Smooth muscle cell of the brain vasculature (primary cell): ENCODE results near the gene CRTAC1.

ENCODE experiments used
- DNase-seq: peaks from one replicate; pipeline ENCODE4 v3.0.0-alpha.2; 2012; ENCODE audit warnings: low read depth, low spot score

CRTAC1 gene

DNA sequence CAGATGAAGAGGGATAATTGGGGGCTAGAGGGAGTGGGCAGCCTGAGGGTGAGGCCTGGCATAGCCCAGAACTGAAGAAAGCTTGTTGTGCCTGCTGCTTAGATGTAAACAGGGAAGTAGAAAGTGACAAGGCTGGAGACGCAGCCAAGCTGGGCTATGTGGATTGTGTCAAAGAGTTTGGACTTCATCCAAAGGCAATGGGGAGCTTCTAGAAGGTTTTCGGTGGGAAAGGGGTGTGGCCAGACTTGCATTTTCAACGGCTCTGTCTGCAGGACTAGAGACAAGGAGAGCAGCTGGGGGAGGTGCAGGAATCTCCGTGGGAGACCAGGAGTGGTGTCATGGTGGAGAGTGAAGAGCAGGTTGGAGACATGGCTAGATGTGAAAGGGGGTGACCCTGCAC, 132.0 kb downstream of the CRTAC1 start:
- DNase-seq: no peak

DNA sequence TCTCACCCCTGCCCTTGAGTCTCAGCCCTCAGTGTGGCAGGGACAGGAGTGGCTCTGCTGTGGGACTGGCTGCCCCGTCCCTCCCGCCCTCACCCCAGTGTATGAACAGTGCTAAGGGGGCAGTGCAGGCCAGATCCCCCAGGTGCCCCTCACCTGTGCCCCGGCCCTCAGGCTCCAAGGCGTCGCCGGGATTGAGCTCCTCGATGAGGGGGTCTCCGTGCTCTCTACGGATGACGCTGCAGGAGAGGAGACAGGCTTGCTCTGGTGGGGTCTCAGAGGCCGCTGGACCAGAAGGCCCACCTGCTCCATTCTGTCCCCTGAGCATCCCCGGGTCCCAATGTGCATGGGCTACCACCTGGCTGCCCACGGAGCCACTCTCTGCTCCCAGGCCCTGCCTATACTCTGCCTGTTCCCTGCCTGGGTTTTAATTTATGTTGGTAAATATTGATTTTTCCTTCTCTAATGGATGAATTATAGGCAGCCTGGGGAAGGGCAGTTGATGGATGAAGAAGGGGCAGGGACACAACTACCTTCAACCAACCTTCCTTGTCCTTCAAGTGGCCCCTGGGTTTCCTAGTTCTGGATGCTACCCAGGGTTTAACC, 133.6 kb downstream of the CRTAC1 start:
- no peak for DNase-seq

GRCh38 chr10:97895915-97896314, 134.5 kb downstream of the CRTAC1 start:
- no peak for DNase-seq

- no peak for DNase-seq
Measured at GRCh38 chr10:97895084-97895483, 135.3 kb downstream of the CRTAC1 start.

DNA sequence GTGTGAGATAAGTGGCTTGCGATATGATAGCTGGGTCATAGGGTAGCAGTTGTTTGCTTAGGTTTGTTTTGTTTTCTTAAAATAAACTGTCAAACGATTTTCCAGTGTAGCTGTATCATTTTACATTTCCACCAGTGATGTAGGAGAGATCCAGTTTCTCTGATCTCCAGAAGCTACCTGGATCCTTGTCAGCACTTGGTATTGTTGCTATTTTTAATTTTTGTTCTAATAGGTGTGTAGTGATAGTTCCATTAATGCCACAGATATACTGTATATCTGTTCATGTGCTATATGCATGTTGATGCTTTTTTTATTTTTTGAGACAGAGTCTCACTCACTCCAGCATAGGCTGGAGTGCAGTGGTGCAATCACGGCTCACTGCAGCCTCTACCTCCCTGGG, 136.3 kb downstream of the CRTAC1 start:
- DNase-seq: no peak

DNA sequence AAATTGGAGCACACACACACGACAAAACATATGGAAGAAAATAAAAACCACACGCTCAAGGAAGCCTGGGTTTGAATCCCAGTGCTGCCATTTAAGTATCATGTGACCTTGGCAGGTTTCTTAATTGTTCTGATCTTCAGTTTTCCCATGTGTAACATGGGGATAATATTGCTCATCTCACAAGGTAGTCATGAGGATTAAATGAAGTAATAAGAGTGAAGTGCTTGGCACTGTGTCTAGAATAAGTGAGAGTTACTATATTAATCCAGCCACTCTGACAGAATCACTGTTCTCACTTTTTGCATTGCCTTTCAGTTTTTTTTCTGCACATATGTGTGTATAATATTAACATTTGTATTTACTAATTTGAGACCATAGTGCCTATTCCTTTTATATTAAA, 137.5 kb downstream of the CRTAC1 start:
- DNase-seq: no peak

DNA sequence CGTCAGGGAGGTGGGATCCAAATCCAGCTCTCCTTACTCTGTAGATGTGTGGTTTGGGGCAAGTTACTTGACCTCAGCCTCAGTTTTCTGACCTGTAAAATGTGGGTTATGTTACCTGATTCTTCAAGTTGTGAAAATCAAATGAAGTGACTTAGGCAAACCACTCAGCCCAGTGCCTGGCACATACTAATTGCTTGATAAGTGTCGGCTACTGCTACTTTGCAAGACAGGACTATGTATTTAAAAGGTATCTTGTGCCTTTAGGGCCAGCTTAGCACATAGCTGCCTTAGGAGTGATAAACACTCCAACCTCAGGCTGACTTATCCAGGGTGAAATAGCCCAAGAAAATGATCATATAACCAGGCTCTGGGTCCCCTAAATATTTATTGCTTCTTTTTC, 137.9 kb downstream of the CRTAC1 start:
- no peak for DNase-seq

GRCh38 chr10:97891497-97892167, 138.8 kb downstream of the CRTAC1 start:
- DNase-seq: no peak

GRCh38 chr10:97889461-97890265, 140.8 kb downstream of the CRTAC1 start:
- peak; percentile 41 for DNase-seq

DNA sequence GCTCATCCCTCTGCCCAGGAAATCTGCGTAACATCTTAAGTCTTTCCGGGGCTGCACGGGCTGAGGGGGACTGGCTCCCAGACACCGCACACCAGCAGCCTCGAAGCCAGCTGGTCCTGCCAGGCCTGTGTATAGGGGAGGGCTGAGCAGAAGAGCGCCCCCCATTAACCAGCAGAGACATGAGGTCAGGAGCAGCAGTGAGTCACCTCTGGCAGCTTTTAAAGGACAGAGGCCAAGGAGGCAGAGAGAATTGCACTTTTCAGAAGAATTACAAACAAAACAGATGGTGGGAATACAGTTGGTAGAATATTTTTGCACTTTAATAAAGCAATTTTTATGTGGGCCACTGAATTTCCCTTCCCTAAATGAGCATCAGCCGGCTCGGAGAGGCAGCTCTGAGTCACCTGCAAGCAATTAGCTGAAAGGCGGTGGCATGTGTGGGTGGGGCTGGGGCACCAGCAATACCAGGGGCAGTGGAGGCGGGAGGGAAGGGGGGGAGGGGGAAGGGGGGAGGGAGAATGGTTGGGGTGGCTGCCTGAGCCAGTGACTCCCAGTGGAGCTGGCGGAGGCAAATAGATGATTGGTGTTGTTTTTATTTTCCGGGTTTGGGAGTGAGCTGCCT, 141.7 kb downstream of the CRTAC1 start:
- DNase-seq: no peak

DNA sequence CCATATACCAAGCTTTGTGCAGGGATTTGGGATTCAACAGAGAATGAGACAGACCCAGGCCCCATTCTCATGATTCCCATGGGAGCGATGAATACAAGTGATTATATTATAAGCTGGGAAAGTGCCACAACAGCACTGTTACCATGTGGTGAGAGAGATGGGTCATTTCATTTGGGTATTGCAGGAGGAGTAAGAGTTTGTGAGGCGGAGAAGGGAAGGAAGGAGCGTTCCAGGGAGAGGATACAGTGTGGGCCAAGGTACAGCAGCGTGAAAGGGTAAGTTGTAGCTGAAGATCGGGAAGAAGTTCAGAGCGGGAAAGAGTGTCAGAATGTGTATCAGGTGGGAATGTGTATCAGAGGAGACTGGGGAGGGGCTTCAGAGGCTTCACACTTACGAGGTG, 142.3 kb downstream of the CRTAC1 start:
- no peak for DNase-seq

- DNase-seq: no peak
Measured at GRCh38 chr10:97887399-97887798, 143.0 kb downstream of the CRTAC1 start.

DNA sequence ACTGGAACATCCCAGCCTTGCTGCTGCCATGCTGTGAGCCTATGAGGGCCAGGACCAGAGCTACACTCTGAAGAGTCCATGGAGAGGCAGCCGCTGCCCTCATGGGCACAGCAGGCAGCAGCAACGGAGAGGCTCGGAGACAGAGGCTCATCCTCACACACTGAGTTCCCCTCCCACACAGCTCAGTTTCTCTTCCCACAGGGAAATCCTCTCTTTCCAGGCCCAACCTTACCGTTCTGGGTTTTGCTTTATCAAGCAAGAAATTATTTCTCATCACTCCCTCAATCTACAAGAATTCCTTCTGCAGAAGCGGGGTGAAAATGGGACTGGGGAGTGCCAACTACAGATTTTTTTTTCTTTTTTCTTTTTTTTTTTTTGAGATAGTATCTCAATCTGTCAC, 144.1 kb downstream of the CRTAC1 start:
- DNase-seq: no peak

GRCh38 chr10:97883092-97883485, 147.3 kb downstream of the CRTAC1 start:
- no peak for DNase-seq

DNA sequence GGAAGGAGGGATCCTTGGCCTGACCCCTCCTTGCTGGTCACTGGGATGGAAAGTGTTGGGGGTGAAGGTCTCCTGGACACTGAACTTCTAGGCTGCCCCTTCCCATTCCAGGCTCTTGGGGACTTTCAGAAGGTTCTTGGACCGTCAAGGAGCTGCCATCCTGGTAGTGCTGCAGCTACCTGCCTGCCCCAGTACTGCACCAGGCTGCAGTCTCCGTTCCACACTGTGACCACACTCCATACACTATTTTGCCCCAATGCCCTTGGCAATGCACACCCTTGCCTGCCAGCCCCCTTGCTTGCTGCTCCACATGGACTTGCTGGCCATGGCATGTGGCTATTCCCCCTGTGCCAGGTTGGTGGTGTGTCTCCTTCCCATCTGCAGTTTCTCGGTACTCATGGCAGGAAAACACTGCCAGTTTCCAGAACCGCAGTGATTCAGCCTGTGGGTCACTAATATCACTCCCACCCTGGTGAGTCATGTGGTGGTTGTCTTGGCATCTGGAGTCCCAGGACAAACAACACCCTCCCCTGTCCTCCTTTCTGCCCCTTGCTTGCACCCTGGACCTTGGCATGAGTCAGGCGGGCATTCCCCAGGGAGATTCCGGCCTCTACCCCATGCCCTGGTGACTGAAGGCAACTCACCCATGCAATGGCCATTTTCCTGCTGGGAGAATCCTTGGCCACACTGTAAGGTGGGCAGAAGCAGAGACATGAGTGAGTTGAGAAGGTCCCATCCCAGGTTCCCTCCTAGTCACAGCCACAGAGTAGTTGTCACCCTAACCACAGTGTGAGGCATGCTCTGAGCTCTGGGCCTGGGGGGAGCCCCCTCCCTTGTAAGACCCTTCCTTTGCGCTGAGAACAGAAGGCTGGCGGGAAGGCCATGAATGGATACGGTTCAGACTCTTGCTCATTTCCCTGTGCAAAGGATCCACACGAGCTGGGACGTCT, 148.0 kb downstream of the CRTAC1 start:
- no peak for DNase-seq

DNA sequence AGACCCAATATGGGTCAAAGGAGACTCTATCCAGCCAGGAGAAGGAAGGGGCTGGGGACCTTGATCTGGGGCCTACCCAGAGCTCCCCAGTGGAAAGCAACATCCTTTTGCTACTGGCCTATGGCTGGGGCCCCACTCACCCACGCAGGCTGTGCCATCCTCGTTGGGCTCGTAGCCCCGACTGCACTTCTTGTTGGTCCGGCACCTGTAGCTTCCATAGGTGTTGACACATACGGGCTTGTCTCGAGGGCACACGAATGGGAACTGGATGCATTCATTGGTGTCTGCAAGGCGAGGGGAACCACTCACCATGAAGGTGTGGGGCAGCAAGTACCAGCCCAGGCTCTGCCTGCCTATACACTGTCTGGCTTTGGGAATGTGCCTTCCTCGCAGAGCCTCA, 150.3 kb downstream of the CRTAC1 start:
- no peak for DNase-seq

- DNase-seq: no peak
Measured at GRCh38 chr10:97879241-97879640, 151.2 kb downstream of the CRTAC1 start.

DNA sequence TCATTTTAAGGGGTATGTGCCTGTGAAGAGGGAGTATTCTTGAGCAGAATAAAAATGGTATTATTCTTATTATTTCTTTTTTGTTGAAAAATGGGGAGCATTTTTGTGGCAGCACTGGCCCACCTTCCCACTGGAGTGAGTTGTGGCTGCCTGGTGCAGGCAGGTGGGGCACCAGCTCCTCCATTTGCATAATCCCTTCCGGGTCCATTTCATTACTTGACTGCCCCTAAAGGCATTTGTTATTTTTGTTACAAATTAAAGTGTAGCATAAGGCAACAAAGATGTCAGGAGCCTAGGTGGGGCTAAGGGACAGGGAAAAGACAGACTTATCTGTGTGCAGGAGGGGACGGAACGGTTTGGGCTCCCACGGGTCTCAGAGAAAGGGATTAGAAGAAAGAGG, 154.0 kb downstream of the CRTAC1 start:
- DNase-seq: no peak

- DNase-seq: no peak
Measured at GRCh38 chr10:97875391-97875790, 155.0 kb downstream of the CRTAC1 start.

DNA sequence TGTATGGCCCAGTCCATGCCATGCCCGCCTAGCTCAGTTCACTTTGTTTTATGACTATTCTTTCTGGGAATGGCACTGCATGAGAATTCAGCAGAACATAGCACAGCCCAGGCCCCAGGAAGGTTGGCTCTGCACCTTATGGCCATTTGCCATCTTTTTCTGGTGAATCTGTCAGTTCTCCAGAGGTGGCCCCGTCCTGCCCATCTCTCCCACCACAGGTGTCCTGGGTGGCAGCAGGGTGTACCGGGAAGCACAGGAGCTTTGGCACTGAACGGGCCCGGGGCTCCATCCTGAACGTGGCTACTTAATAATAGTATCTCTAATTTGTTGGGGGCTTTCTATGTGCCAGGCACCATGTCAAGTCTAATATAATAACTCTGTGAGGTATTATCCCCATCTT, 156.1 kb downstream of the CRTAC1 start:
- DNase-seq: no peak

- DNase-seq: no peak
Measured at GRCh38 chr10:97873569-97873968, 156.9 kb downstream of the CRTAC1 start.
